ENCODE results near the gene SLC6A20.

The SLC6A20 gene

DNA sequence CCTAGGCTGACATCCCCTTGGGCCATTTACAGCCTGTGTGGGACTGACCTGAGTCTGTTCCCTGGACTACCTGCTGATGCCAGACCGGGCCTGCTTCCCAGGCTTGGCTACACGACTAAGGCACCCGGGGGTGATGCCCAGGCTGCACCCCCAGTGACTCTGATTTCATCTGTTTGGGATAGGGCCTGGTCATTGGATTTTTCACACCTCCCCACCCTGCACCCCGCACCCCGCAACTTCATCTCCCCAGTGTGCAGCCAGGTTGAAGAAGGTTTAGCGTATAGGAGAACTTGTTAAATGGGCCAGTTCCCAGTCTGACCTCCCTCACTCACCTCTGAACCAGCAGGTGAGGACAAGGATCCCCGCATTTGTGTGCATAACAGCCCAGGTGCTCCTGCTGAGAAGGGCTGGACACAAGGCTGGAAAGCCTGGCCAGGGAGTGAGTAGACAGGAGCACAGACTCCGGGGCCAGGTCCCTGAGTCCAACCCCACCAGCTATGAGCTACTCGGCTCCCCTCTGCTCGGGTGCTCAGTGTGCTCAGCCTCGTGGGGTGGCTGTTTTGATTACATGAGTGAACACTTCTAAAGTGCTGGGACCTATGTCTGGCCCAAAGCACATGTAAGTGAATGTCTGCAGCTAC, 18.5 kb downstream of the SLC6A20 start (continued):
- TF ChIP-seq ZBTB7A (tag by site-specific recombination; IDR thresholded peaks at IDR 0.05; ENCODE audit: low read depth) (no peak), ZNF2 (tag by site-specific recombination; IDR thresholded peaks at IDR 0.05) (no peak), ZNF555 (tag by site-specific recombination; conservative IDR thresholded peaks at IDR 0.05) (no peak)

GRCh38 chr3:45777111-45777745, 19.1 kb downstream of the SLC6A20 start:
- POLR2A ChIA-PET: no interaction called here
- H3K27ac ChIP-seq (ENCODE audit: extremely low read depth, low read depth, low read length): no peak overlapping the region
- H3K4me3 ChIP-seq (ENCODE audit: low read depth, low read length): no peak overlapping the region
- H3K4me1 ChIP-seq (ENCODE audit: control insufficient read depth, insufficient read depth, low read length): no peaks in the 10 kb centered on the region
- TF ChIP-seq ZNF133 (tag by site-specific recombination; IDR thresholded peaks at IDR 0.05): no peak
- TF ChIP-seq ZNF266 (tag by site-specific recombination; IDR thresholded peaks at IDR 0.05; ENCODE audit: low read depth): no peak
- TF ChIP-seq ZNF362 (tag by site-specific recombination; IDR thresholded peaks at IDR 0.05): no peak
- TF ChIP-seq BCL6B (tag by site-specific recombination; IDR thresholded peaks at IDR 0.05): no peak
- no peak for TF ChIP-seq ZNF121 (tag by site-specific recombination; IDR thresholded peaks at IDR 0.05)
- no peak for TF ChIP-seq FEZF1 (tag by site-specific recombination; IDR thresholded peaks at IDR 0.05)
- no peak for TF ChIP-seq SCRT2 (tag by site-specific recombination; IDR thresholded peaks at IDR 0.05)
- TF ChIP-seq, protein P1, sequence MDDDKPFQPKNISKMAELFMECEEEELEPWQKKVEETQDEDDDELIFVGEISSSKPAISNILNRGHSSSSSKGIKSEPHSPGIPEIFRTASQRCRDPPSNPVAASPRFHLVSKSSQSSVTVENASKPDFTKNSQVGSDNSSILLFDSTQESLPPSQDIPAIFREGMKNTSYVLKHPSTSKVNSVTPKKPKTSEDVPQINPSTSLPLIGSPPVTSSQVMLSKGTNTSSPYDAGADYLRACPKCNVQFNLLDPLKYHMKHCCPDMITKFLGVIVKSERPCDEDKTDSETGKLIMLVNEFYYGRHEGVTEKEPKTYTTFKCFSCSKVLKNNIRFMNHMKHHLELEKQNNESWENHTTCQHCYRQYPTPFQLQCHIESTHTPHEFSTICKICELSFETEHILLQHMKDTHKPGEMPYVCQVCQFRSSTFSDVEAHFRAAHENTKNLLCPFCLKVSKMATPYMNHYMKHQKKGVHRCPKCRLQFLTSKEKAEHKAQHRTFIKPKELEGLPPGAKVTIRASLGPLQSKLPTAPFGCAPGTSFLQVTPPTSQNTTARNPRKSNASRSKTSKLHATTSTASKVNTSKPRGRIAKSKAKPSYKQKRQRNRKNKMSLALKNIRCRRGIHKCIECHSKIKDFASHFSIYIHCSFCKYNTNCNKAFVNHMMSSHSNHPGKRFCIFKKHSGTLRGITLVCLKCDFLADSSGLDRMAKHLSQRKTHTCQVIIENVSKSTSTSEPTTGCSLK (tag by site-specific recombination; IDR thresholded peaks at IDR 0.05): no peak
- TF ChIP-seq HOXC10 (CRISPR knock-in tag; IDR thresholded peaks at IDR 0.05): no peak
- no peak for TF ChIP-seq ZNF433 (tag by site-specific recombination; IDR thresholded peaks at IDR 0.05; ENCODE audit: low read depth)
- TF ChIP-seq ZNF37A (tag by site-specific recombination; IDR thresholded peaks at IDR 0.05): no peak
- no peak for TF ChIP-seq ZNF223 (tag by site-specific recombination; IDR thresholded peaks at IDR 0.05)
- TF ChIP-seq ZNF324 (tag by site-specific recombination; IDR thresholded peaks at IDR 0.05): no peak
- TF ChIP-seq TRIM28 (IDR thresholded peaks at IDR 0.05; ENCODE audit: borderline replicate concordance, low read length): no peak
- TF ChIP-seq ZNF48 (tag by site-specific recombination; IDR thresholded peaks at IDR 0.05): no peak
- no peak for TF ChIP-seq ZNF184 (tag by site-specific recombination; IDR thresholded peaks at IDR 0.05)
- TF ChIP-seq ZNF677 (tag by site-specific recombination; IDR thresholded peaks at IDR 0.05): no peak
- no peak for TF ChIP-seq ZNF529 (tag by site-specific recombination; IDR thresholded peaks at IDR 0.05; ENCODE audit: insufficient replicate concordance)
- TF ChIP-seq SALL2 (tag by site-specific recombination; IDR thresholded peaks at IDR 0.05; ENCODE audit: borderline replicate concordance): no peak
- TF ChIP-seq ZFP69B (tag by site-specific recombination; IDR thresholded peaks at IDR 0.05): no peak
- H3K36me3 ChIP-seq (ENCODE audit: control insufficient read depth in 2 of 2, insufficient read depth in 1 of 2, low read length in 2 of 2): no peaks in the 10 kb centered on the region
- CTCF ChIA-PET: interaction anchor here (0.6 to 0.9 kb wide), 3 partner anchors 17 to 296 kb away, joined by 3 read pairs; no protein-coding TSS in a partner anchor
- H3K9me3 ChIP-seq (ENCODE audit: control insufficient read depth, insufficient read depth, low read depth, low read length): no peaks in the 10 kb centered on the region

All from HEK293 (cell line).